Neural progenitor cell (in vitro differentiated cells): ENCODE measurements around the gene STX8. TPM values are rescaled to one million over a fixed set of nuclear protein-coding genes. Genes with fewer than 3 reads are reported as not detected.

Experiments used
- DNase-seq: peaks from one replicate; pipeline ENCODE4 v3.0.0-alpha.2; 2016; ENCODE audit warnings: low spot score
- H2AFZ ChIP-seq: fragments of 200-600 bp; sonication (generic); replicated peaks from 2 replicates; pipeline ENCODE4 v1.6.1; 2016; ENCODE audit warnings: antibody characterized with exemption
- H3F3A ChIP-seq: fragments of 200-600 bp; sonication (generic); 2 replicates; pipeline ENCODE4 v1.6.1; 2016; ENCODE audit warnings: antibody characterized with exemption, low read depth
- H3K27ac ChIP-seq: fragments of 200-600 bp; sonication (generic); 2 replicates; pipeline ENCODE4 v1.5.1; 2016; ENCODE audit warnings: mild to moderate bottlenecking
- H3K27me3 ChIP-seq: fragments of 200-600 bp; sonication (generic); 2 replicates; pipeline ENCODE4 v1.6.1; 2016; ENCODE audit warnings: mild to moderate bottlenecking, moderate library complexity
- H3K36me3 ChIP-seq: fragments of 200-600 bp; sonication (generic); 2 replicates; pipeline ENCODE4 v1.5.1; 2016
- H3K4me1 ChIP-seq: fragments of 200-600 bp; sonication (generic); 2 replicates; pipeline ENCODE4 v1.6.1; 2016; ENCODE audit warnings: mixed run types
- H3K4me2 ChIP-seq: fragments of 200-600 bp; sonication (generic); 2 replicates; pipeline ENCODE4 v1.6.1; 2016
- H3K4me3 ChIP-seq: fragments of 200-600 bp; sonication (generic); 2 replicates; pipeline ENCODE4 v1.5.1; 2016
- H3K79me2 ChIP-seq: fragments of 200-600 bp; sonication (generic); 2 replicates; pipeline ENCODE4 v1.6.1; 2016; ENCODE audit warnings: low read depth
- H3K9ac ChIP-seq: fragments of 200-600 bp; sonication (generic); 2 replicates; pipeline ENCODE4 v1.6.1; 2016
- H3K9me3 ChIP-seq: fragments of 200-600 bp; sonication (generic); 2 replicates; pipeline ENCODE4 v1.5.1; 2016; ENCODE audit warnings: low read depth
- H4K20me1 ChIP-seq: fragments of 200-600 bp; sonication (generic); 2 replicates; pipeline ENCODE4 v1.6.1; 2016; ENCODE audit warnings: low read depth
- H3K27ac Mint-ChIP-seq: 3 replicates; pipeline ENCODE4 v1.8.0; 2021; ENCODE audit warnings: mixed read lengths
- H3K27me3 Mint-ChIP-seq: 2 replicates; pipeline ENCODE4 v1.8.0; 2022; ENCODE audit warnings: low read depth, mild to moderate bottlenecking, inconsistent platforms, moderate library complexity, mixed read lengths; ENCODE audit not compliant: insufficient read depth
- H3K36me3 Mint-ChIP-seq: 3 replicates; pipeline ENCODE4 v1.8.0; 2021; ENCODE audit warnings: mixed read lengths
- H3K4me1 Mint-ChIP-seq: 3 replicates; pipeline ENCODE4 v1.8.0; 2021; ENCODE audit warnings: mixed read lengths
- H3K4me3 Mint-ChIP-seq: 3 replicates; pipeline ENCODE4 v1.8.0; 2021; ENCODE audit warnings: mild to moderate bottlenecking, moderate library complexity, mixed read lengths
- H3K9me3 Mint-ChIP-seq: 3 replicates; pipeline ENCODE4 v1.8.0; 2020; ENCODE audit warnings: mixed read lengths
- CTCF ChIP-seq: fragments of 200-600 bp; sonication (generic); IDR thresholded peaks from 2 replicates; pipeline ENCODE4 v1.5.1; 2017; ENCODE audit warnings: antibody characterized with exemption, mild to moderate bottlenecking
- EZH2 ChIP-seq: fragments of 200-600 bp; sonication (generic); IDR thresholded peaks from 2 replicates; pipeline ENCODE4 v1.6.1; 2017; ENCODE audit warnings: antibody characterized with exemption, mild to moderate bottlenecking, moderate library complexity
- EZH2phosphoT487 ChIP-seq: fragments of 200-600 bp; sonication (generic); IDR thresholded peaks from 2 replicates; pipeline ENCODE4 v1.6.1; 2017; ENCODE audit warnings: antibody characterized with exemption
- total RNA-seq: library from RNA; depleted of rRNA; stranded (reverse); fragments of >200 nt; gene quantifications from 2 replicates; pipeline ENCODE4 v1.2.3, GENCODE V29; 2015; ENCODE audit warnings: low replicate concordance

STX8 gene
- total RNA-seq, 1 donor from 2014 or later = 79.7 TPM

- H3K4me3 Mint-ChIP-seq = no peak overlapping the region
- H3K9ac ChIP-seq = no peak overlapping the region
- no peaks in the 10 kb centered on the region for H4K20me1 ChIP-seq
- H3K4me1 Mint-ChIP-seq = no peaks in the 10 kb centered on the region
- no peaks in the 10 kb centered on the region for H3K36me3 ChIP-seq
- H3K4me1 ChIP-seq = no peaks in the 10 kb centered on the region
- no peak overlapping the region for H2AFZ ChIP-seq
- H3K4me3 ChIP-seq = no peak overlapping the region
- H3K27ac ChIP-seq = no peak overlapping the region
- peaks cover 3% of the 10 kb centered on the region for H3K36me3 Mint-ChIP-seq
- H3K9me3 ChIP-seq = no peaks in the 10 kb centered on the region
- H3K27me3 Mint-ChIP-seq = peaks cover 4% of the 10 kb centered on the region
- H3K9me3 Mint-ChIP-seq = peaks cover 14% of the 10 kb centered on the region
- no peak overlapping the region for H3K27ac Mint-ChIP-seq
- no peak for DNase-seq
- no peak for TF ChIP-seq CTCF
- TF ChIP-seq EZH2 = no peak
- H3K27me3 ChIP-seq = no peaks in the 10 kb centered on the region
- no peak overlapping the region for H3K4me2 ChIP-seq
- H3F3A ChIP-seq = no peaks in the 10 kb centered on the region
- no peaks in the 10 kb centered on the region for H3K79me2 ChIP-seq
Observed at GRCh38 chr17:9389111-9389527, 186.5 kb downstream of the STX8 start.

GRCh38 chr17:9386401-9386800 is 189.2 kb downstream of the STX8 start:
- Mint-ChIP-seq H3K36me3 (peaks cover 3% of the 10 kb centered on the region), H3K27me3 (peaks cover 4% of the 10 kb centered on the region), H3K9me3 (peaks cover 1% of the 10 kb centered on the region), H3K4me1 (no peaks in the 10 kb centered on the region), H3K27ac (no peak overlapping the region), H3K4me3 (no peak overlapping the region)
- Histone ChIP-seq H4K20me1 (no peaks in the 10 kb centered on the region), H3K4me3 (no peak overlapping the region), H3K9ac (no peak overlapping the region), H3K4me2 (no peak overlapping the region), H2AFZ (no peak overlapping the region), H3K79me2 (no peaks in the 10 kb centered on the region), H3K27me3 (no peaks in the 10 kb centered on the region), H3K27ac (no peak overlapping the region), H3F3A (no peaks in the 10 kb centered on the region), H3K4me1 (no peaks in the 10 kb centered on the region), H3K9me3 (no peaks in the 10 kb centered on the region), H3K36me3 (no peaks in the 10 kb centered on the region)
- no peak for TF ChIP-seq EZH2
- no peak for TF ChIP-seq EZH2phosphoT487
- TF ChIP-seq CTCF = no peak
- DNase-seq = no peak

- H3K27ac Mint-ChIP-seq = no peak overlapping the region
- H3K9me3 Mint-ChIP-seq = no peaks in the 10 kb centered on the region
- Histone ChIP-seq H3K36me3 (no peaks in the 10 kb centered on the region), H3K79me2 (no peaks in the 10 kb centered on the region), H4K20me1 (no peaks in the 10 kb centered on the region), H3K4me1 (no peaks in the 10 kb centered on the region), H3K9me3 (no peaks in the 10 kb centered on the region), H2AFZ (no peak overlapping the region), H3K4me2 (no peak overlapping the region), H3K27me3 (no peaks in the 10 kb centered on the region), H3K27ac (no peak overlapping the region), H3K9ac (no peak overlapping the region), H3K4me3 (no peak overlapping the region), H3F3A (no peaks in the 10 kb centered on the region)
- peaks cover 4% of the 10 kb centered on the region for H3K27me3 Mint-ChIP-seq
- H3K36me3 Mint-ChIP-seq = no peaks in the 10 kb centered on the region
- H3K4me1 Mint-ChIP-seq = no peaks in the 10 kb centered on the region
- H3K4me3 Mint-ChIP-seq = no peak overlapping the region
- no peak for DNase-seq
- TF ChIP-seq CTCF (no peak), EZH2 (no peak), EZH2phosphoT487 (no peak)
Observed at GRCh38 chr17:9383826-9384225, 191.8 kb downstream of the STX8 start.

GRCh38 chr17:9382626-9383025 is 193.0 kb downstream of the STX8 start:
- no peaks in the 10 kb centered on the region for H4K20me1 ChIP-seq
- peaks cover 4% of the 10 kb centered on the region for H3K27me3 Mint-ChIP-seq
- H3K27ac Mint-ChIP-seq = no peak overlapping the region
- no peaks in the 10 kb centered on the region for H3K4me1 ChIP-seq
- no peaks in the 10 kb centered on the region for H3K27me3 ChIP-seq
- no peak for DNase-seq
- no peak overlapping the region for H3K9ac ChIP-seq
- no peak overlapping the region for H3K4me3 Mint-ChIP-seq
- TF ChIP-seq EZH2phosphoT487 (no peak), CTCF (no peak), EZH2 (no peak)
- H3K4me1 Mint-ChIP-seq = no peaks in the 10 kb centered on the region
- no peaks in the 10 kb centered on the region for H3K79me2 ChIP-seq
- no peaks in the 10 kb centered on the region for H3F3A ChIP-seq
- no peak overlapping the region for H3K27ac ChIP-seq
- no peak overlapping the region for H3K4me2 ChIP-seq
- no peak overlapping the region for H3K4me3 ChIP-seq
- H2AFZ ChIP-seq = no peak overlapping the region
- H3K9me3 Mint-ChIP-seq = no peaks in the 10 kb centered on the region
- no peaks in the 10 kb centered on the region for H3K9me3 ChIP-seq
- peaks cover 2% of the 10 kb centered on the region for H3K36me3 Mint-ChIP-seq
- H3K36me3 ChIP-seq = no peaks in the 10 kb centered on the region
